ENCODE data around the gene PLAAT3. TPM values are rescaled to one million over a fixed set of nuclear protein-coding genes. Genes with fewer than 3 reads are reported as not detected.

Gene PLAAT3
- total RNA-seq, 2 experiments from 2014 or later: 4.8 to 6.5 TPM

DNA sequence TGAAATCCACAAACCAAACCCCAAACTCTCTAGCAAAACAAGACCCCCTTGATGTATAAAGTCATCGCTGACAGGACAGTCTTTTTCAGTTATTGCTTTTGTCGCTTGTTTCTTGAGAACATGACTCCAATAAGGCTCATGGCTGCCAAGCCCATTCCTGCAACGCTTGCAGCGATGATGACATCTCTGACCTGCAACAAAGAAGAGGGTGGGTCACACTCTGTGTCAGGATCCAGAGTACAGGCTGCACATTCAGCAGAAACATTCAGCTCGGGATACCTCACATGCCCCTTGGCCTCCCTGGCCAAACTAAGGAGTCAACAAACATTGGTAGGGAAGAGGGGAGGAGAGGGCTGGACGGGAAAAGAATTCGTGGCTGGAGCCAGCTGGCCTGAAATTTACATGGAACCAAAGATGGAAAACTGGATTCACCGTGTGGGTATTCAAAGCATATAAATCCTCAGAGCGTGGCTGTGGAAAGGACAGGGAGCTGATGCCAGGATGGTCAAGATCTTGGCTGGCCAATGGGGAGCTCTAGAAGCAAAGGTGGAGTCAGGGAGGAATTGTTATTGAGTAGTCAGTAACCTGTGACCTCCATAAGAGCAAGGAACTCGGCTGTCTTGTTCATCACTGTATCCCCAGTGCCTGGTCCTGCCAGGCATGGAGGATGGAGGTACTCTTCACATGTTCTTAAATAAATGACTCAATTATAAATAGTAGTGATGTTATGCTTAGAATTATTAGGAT, 39.2 kb downstream of the PLAAT3 start:
- intact Hi-C loops (cut with micrococcal nuclease): no loop called here
- CTCF ChIA-PET: interaction anchor here (1.2 to 1.4 kb wide), 2 partner anchors 7 to 64 kb away, joined by 3 to 4 read pairs; no protein-coding TSS in a partner anchor

DNA sequence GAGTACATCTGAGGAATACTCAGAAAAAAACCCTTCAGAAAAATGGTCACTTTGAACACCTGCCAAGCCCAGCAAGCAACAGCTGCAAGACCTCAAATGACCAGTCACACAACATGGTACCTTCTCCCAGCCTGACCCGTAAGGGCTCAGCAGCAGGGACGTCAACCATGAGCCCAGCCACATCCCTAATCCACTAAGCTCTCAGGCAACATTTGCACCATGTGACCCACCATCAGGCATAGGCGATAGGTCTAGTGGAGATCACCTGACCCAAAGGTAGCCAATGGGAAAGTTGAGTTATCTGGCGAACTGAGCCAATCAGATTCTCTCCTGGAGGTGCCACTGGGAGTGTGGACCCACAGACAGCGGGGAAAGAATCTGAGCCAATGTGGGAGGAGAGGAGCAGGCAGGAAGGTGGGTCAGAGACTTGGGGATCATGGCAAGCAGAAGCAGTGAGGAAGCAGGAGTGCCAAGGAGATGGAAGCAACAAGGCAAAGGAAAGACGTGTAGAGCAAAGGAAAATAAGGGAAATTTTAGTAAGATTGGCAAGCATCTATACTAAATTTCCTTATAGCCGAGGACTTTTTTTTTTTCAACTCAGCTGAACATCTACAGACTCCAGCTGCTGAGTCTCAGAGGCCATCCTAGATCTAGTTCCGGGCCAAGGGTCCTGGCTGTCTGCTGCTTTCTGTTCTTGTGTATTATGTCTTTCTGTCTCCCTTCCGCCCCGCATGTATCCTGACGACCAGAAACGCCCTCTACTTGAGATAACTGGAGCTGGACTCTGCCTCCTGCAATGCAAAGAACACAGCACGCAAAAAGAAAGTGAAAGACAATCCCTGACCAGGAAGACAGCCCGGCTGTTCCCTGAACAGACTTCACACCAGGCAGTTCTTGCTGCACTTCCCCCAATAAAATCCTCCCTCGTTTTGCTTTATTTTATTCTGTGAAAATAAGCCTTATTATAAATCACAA, 40.1 kb downstream of the PLAAT3 start:
- H3K27me3 Mint-ChIP-seq: no peaks in the 10 kb centered on the region
- H3K36me3 Mint-ChIP-seq (ENCODE audit: low read depth): peaks cover 3% of the 10 kb centered on the region
- TF ChIP-seq CTCF (IDR thresholded peaks at IDR 0.05): no peak
- ChIA-PET POLR2A (interaction anchor here (0.7 to 1.7 kb wide), 3 partner anchors 20 to 108 kb away, joined by 3 to 4 read pairs (median 3); no protein-coding TSS in a partner anchor), CTCF (interaction anchor here (1.0 to 1.4 kb wide), 3 partner anchors 8 to 65 kb away, joined by 3 to 4 read pairs (median 3); no protein-coding TSS in a partner anchor)
- intact Hi-C loops (cut with micrococcal nuclease): no loop called here
- peak overlapping the region; percentile 92 for H3K27ac Mint-ChIP-seq
- peaks cover 6% of the 10 kb centered on the region for H3K9me3 Mint-ChIP-seq
- ATAC-seq: peak; percentile 87
- peaks cover 23% of the 10 kb centered on the region for H3K4me1 Mint-ChIP-seq (ENCODE audit: low read depth)
- peak overlapping the region; percentile 72 for H3K4me3 Mint-ChIP-seq
- DNase-seq: peak; percentile 57

More for the DNA sequence above, 39.2 kb downstream of the PLAAT3 start:
- Mint-ChIP-seq H3K9me3 (peaks cover 6% of the 10 kb centered on the region), H3K4me3 (peak overlapping the region; percentile 72), H3K36me3 (ENCODE audit: low read depth) (peaks cover 5% of the 10 kb centered on the region), H3K4me1 (ENCODE audit: low read depth) (peaks cover 23% of the 10 kb centered on the region), H3K27ac (peak overlapping the region; percentile 92), H3K27me3 (no peaks in the 10 kb centered on the region)
- ATAC-seq (no peak), DNase-seq (no peak)
- no peak for TF ChIP-seq CTCF (IDR thresholded peaks at IDR 0.05)
- POLR2A ChIA-PET: interaction anchor here (1.7 kb wide), 1 partner anchor 95 kb away, joined by 4 read pairs; no protein-coding TSS in a partner anchor

GRCh38 chr11:63572026-63572688, 42.1 kb downstream of the PLAAT3 start:
- ATAC-seq: no peak
- Mint-ChIP-seq H3K4me3 (no peak overlapping the region), H3K4me1 (ENCODE audit: low read depth) (peaks cover 35% of the 10 kb centered on the region), H3K36me3 (ENCODE audit: low read depth) (no peaks in the 10 kb centered on the region), H3K9me3 (peaks cover 1% of the 10 kb centered on the region), H3K27me3 (no peaks in the 10 kb centered on the region), H3K27ac (no peak overlapping the region)
- ChIA-PET POLR2A (no interaction called here), CTCF (no interaction called here)
- no peak for DNase-seq
- peak; percentile 23 for TF ChIP-seq CTCF (IDR thresholded peaks at IDR 0.05)
- intact Hi-C loops (cut with micrococcal nuclease): no loop called here

DNA sequence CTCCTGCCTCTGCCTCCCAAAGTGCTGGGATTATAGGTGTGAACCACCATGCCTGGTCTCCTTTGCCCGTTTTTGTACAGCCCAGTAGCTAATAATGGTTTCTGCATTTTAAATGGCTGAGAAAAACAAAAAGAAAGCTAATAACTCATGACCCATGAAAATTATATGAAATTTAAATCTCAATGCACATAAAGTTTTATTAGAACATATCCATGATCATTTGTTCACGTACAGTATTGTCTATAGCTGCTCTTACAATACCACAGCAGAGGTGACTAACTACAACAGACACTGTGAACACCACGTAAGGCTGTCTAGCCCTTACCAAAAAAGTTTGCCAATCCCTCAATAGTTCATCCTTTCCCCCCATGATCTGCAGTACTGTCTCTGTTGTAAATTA, 44.7 kb downstream of the PLAAT3 start:
- Mint-ChIP-seq H3K9me3 (peaks cover 1% of the 10 kb centered on the region), H3K27ac (no peak overlapping the region), H3K4me1 (ENCODE audit: low read depth) (peaks cover 43% of the 10 kb centered on the region), H3K36me3 (ENCODE audit: low read depth) (no peaks in the 10 kb centered on the region), H3K27me3 (no peaks in the 10 kb centered on the region), H3K4me3 (no peak overlapping the region)
- DNase-seq: no peak
- CTCF ChIA-PET: interaction anchor here (1.0 kb wide), 1 partner anchor 90 kb away, joined by 3 read pairs; no protein-coding TSS in a partner anchor
- POLR2A ChIA-PET: no interaction called here
- no peak for ATAC-seq
- no peak for TF ChIP-seq CTCF (IDR thresholded peaks at IDR 0.05)
- intact Hi-C loops (cut with micrococcal nuclease): loop anchor here (10.0 kb wide), 1 partner anchor 45 kb away; the partner anchor contains the start of gene PLAAT3

All from activated CD8-positive, alpha-beta T cell treated with anti-CD3 and anti-CD28 coated beads for 36 hours (primary cell).